T-helper 9 cell (primary cell): ENCODE measurements around the gene VSTM2L.

ENCODE experiments used
- DNase-seq: peaks from one replicate; pipeline ENCODE4 v3.0.0-alpha.2; 2020

Gene VSTM2L

GRCh38 chr20:37920270-37920669 lies 17.3 kb downstream of the VSTM2L start:
- no peak for DNase-seq

- no peak for DNase-seq
Measured at GRCh38 chr20:37920679-37921322, 17.9 kb downstream of the VSTM2L start.

GRCh38 chr20:37921341-37921929 lies 18.5 kb downstream of the VSTM2L start:
- DNase-seq, result no peak

GRCh38 chr20:37922016-37922415 lies 19.1 kb downstream of the VSTM2L start:
- no peak for DNase-seq

GRCh38 chr20:37925265-37926165 lies 22.6 kb downstream of the VSTM2L start:
- DNase-seq, result no peak

GRCh38 chr20:37926612-37927011 lies 23.7 kb downstream of the VSTM2L start:
- DNase-seq, result no peak

GRCh38 chr20:37927410-37928095 lies 24.6 kb downstream of the VSTM2L start:
- no peak for DNase-seq

- no peak for DNase-seq
Measured at GRCh38 chr20:37928996-37929682, 26.2 kb downstream of the VSTM2L start.

GRCh38 chr20:37929683-37930014 lies 26.7 kb downstream of the VSTM2L start:
- DNase-seq, result no peak

GRCh38 chr20:37931153-37931922 lies 28.4 kb downstream of the VSTM2L start:
- no peak for DNase-seq

GRCh38 chr20:37932074-37932473 lies 29.1 kb downstream of the VSTM2L start:
- no peak for DNase-seq

- DNase-seq, result no peak
Measured at GRCh38 chr20:37932919-37933318, 30.0 kb downstream of the VSTM2L start.

- no peak for DNase-seq
Measured at GRCh38 chr20:37933786-37934633, 31.1 kb downstream of the VSTM2L start.

GRCh38 chr20:37934634-37935375 lies 31.9 kb downstream of the VSTM2L start:
- DNase-seq, result no peak

- no peak for DNase-seq
Measured at GRCh38 chr20:37935435-37935834, 32.5 kb downstream of the VSTM2L start.

- DNase-seq, result no peak
Measured at GRCh38 chr20:37936041-37936440, 33.1 kb downstream of the VSTM2L start.

- no peak for DNase-seq
Measured at GRCh38 chr20:37936451-37936850, 33.5 kb downstream of the VSTM2L start.

- no peak for DNase-seq
Measured at GRCh38 chr20:37937686-37938085, 34.8 kb downstream of the VSTM2L start.

GRCh38 chr20:37938181-37938750 lies 35.3 kb downstream of the VSTM2L start:
- no peak for DNase-seq

- no peak for DNase-seq
Measured at GRCh38 chr20:37938954-37939353, 36.0 kb downstream of the VSTM2L start.
